Measurements from ENCODE around the gene ATOH8. TPM values are rescaled to one million over a fixed set of nuclear protein-coding genes. Genes with fewer than 3 reads are reported as not detected.

Gene ATOH8
- total RNA-seq, 1 donor from 2014 or later: 1.8 TPM

DNA sequence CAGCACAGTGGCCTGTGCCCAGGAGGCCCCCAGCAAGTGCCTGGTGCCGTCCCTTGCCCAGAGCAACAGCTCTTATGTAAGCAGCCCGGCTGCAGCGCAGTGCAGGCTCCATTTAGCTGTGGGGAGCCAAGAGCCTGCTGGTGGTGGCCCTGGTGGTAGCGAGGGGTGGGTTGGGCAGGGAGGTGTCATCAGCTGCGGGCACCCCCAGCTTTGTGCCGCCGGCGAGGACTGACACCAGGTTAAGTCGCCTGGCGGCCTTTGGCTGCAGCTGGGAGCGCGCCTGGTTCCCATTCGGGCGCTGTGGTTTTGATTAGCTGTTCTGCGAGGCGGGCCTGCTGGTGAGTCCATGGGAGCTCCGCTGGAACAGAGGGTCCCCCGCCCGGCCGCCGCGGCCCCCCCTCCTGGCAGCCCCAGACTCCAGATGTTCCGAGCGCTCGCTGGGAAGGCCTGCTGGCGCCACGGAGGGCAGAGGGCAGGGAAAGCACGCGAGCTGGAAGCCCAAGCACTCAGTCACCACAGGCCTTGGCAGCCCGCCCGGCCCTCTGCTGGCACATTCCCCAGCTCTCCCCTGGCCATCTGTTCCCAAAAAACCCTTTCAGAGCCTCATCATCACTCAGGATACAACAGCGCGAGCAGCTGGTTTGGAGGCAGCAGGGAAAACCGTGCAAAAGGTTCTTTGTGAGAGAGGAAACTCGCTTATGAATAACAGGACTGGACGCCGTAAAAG lies 18.4 kb downstream of the ATOH8 start:
- Mint-ChIP-seq H3K4me3 (ENCODE audit: unreplicated experiment) (no peak overlapping the region), H3K9me3 (ENCODE audit: unreplicated experiment) (no peaks in the 10 kb centered on the region), H3K27ac (ENCODE audit: unreplicated experiment) (no peak overlapping the region), H3K4me1 (ENCODE audit: unreplicated experiment) (peaks cover 12% of the 10 kb centered on the region), H3K27me3 (ENCODE audit: unreplicated experiment) (peaks cover 13% of the 10 kb centered on the region), H3K36me3 (ENCODE audit: low read depth, unreplicated experiment) (peaks cover 3% of the 10 kb centered on the region)
- TF ChIP-seq, protein P1, sequence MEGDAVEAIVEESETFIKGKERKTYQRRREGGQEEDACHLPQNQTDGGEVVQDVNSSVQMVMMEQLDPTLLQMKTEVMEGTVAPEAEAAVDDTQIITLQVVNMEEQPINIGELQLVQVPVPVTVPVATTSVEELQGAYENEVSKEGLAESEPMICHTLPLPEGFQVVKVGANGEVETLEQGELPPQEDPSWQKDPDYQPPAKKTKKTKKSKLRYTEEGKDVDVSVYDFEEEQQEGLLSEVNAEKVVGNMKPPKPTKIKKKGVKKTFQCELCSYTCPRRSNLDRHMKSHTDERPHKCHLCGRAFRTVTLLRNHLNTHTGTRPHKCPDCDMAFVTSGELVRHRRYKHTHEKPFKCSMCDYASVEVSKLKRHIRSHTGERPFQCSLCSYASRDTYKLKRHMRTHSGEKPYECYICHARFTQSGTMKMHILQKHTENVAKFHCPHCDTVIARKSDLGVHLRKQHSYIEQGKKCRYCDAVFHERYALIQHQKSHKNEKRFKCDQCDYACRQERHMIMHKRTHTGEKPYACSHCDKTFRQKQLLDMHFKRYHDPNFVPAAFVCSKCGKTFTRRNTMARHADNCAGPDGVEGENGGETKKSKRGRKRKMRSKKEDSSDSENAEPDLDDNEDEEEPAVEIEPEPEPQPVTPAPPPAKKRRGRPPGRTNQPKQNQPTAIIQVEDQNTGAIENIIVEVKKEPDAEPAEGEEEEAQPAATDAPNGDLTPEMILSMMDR (IDR thresholded peaks at IDR 0.05; ENCODE audit: unreplicated experiment): no peak
- DNase-seq (ENCODE audit: low spot score): no peak

DNA sequence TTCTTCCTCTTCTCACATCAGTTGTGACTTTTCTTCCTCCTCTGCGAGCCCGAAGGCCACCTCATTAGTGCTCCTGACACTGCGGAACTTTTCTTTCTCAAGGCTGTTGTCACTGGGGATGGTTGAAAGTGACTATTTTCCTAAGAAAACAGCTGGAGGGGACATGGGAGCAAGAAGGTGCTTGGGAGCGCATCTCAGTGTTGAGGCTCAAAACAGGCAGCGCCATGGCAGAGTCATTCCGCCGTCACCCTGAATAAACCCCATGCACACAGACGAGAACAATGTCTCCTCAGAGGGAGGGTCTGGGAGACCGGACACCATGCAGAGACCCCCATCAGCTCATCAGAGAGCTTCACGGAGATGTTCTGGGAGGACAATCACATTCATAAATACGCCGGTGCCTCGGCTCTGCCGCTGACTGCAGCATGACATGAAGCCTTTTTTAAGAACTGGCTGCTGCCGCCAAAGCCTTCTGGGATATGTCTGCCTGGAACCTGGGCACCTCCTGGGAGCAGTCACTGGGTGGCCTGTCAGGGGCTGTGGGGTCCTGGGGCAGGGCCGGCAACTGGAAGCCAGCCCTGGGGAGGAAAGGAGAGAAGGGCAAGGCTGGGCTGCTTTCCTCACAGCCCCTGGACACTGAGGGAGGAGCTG lies 19.2 kb downstream of the ATOH8 start:
- peaks cover 13% of the 10 kb centered on the region for H3K27me3 Mint-ChIP-seq (ENCODE audit: unreplicated experiment)
- H3K4me1 Mint-ChIP-seq (ENCODE audit: unreplicated experiment): peaks cover 11% of the 10 kb centered on the region
- no peaks in the 10 kb centered on the region for H3K9me3 Mint-ChIP-seq (ENCODE audit: unreplicated experiment)
- H3K4me3 Mint-ChIP-seq (ENCODE audit: unreplicated experiment): no peak overlapping the region
- peaks cover 3% of the 10 kb centered on the region for H3K36me3 Mint-ChIP-seq (ENCODE audit: low read depth, unreplicated experiment)
- DNase-seq (ENCODE audit: low spot score): no peak
- no peak overlapping the region for H3K27ac Mint-ChIP-seq (ENCODE audit: unreplicated experiment)
- TF ChIP-seq, protein P1 (IDR thresholded peaks at IDR 0.05; ENCODE audit: unreplicated experiment): no peak

DNA sequence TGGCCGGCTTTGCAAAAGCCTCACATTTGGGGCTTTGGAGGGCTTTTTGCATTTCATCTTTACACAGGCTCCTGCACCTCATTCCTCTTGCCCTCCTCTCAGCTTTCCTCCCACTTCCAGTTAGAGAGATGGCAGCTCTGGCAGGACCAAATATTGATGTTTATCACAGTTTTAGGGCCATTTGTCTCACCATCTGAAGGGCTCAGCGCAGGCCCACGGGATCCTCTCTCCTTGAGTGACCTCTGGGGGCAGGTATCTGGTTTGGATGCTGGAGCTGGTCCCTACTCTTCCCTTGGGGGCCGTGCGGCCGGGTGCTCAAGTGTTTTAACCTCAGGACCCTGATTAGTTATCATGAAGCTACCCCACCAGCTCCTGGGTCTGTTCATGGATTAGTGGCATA lies 19.9 kb downstream of the ATOH8 start:
- DNase-seq (ENCODE audit: low spot score): no peak
- TF ChIP-seq, protein P1 (IDR thresholded peaks at IDR 0.05; ENCODE audit: unreplicated experiment): no peak
- Mint-ChIP-seq H3K36me3 (ENCODE audit: low read depth, unreplicated experiment) (peaks cover 3% of the 10 kb centered on the region), H3K4me3 (ENCODE audit: unreplicated experiment) (no peak overlapping the region), H3K4me1 (ENCODE audit: unreplicated experiment) (peaks cover 11% of the 10 kb centered on the region), H3K27ac (ENCODE audit: unreplicated experiment) (no peak overlapping the region), H3K9me3 (ENCODE audit: unreplicated experiment) (no peaks in the 10 kb centered on the region), H3K27me3 (ENCODE audit: unreplicated experiment) (peaks cover 12% of the 10 kb centered on the region)

DNA sequence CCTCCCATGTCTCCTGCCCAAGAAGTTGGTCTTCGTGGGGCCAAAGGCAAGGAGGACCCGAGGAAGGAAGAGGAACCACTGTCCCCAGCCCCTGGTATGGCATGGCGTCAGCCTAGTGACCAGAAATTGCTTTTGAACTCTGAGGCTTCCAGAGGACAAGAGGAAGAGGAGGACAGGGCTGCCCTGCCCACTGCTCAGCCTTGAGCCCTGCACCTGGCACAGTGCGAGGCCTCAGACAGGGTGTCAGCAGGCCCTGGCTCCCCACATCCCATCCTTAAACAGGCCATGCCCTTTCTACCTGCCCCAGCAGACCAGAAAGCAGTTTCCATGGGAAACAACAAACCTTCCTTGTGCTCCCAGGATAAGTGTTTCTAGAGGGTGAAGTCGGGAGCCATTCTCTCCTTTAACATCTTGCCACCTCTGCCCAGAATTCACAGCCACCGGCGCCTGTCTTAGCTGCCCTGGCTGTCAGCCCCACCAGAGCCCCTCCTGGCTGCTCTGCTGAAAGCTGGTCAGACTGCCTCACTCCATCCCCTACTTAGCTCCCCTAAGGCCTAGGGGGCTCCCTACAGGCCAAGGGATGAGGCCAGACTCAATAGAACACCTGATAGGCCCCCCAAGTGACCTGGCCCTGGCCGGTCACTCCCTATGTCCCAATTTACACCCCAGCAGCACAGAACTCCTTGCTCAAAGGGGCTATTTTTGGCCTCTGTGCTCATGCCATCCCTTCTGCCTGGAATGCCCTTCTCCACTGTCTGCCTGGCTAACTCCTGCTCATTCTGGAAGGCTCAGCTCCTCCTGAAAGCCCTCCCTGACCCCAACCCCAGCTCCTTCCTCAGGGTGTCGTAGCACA lies 20.6 kb downstream of the ATOH8 start:
- Mint-ChIP-seq H3K27ac (ENCODE audit: unreplicated experiment) (no peak overlapping the region), H3K36me3 (ENCODE audit: low read depth, unreplicated experiment) (peaks cover 3% of the 10 kb centered on the region), H3K27me3 (ENCODE audit: unreplicated experiment) (peaks cover 12% of the 10 kb centered on the region), H3K4me3 (ENCODE audit: unreplicated experiment) (no peak overlapping the region), H3K4me1 (ENCODE audit: unreplicated experiment) (peaks cover 9% of the 10 kb centered on the region), H3K9me3 (ENCODE audit: unreplicated experiment) (no peaks in the 10 kb centered on the region)
- TF ChIP-seq, protein P1 (IDR thresholded peaks at IDR 0.05; ENCODE audit: unreplicated experiment): no peak
- no peak for DNase-seq (ENCODE audit: low spot score)
